Astrocyte (in vitro differentiated cells and primary cell): ENCODE measurements around the gene KRT75. TPM values are rescaled to one million over a fixed set of nuclear protein-coding genes. Genes with fewer than 3 reads are reported as not detected.
"Not testable (repeated sequence)": the region's sequence is repeated elsewhere in the genome, so short reads cannot be mapped to it uniquely, and the experiment has no call there.

ENCODE experiments used
- DNase-seq: peaks from one replicate; pipeline ENCODE4 v3.0.0-alpha.2; 2010; ENCODE audit warnings: low read depth
- FAIRE-seq: peaks from 2 replicates; lab custom pipeline; 2011; peaks lifted over from hg19 to GRCh38; lab: Jason Lieb, UNC
- H2AFZ ChIP-seq: 2 replicates; pipeline ENCODE4 v1.6.0; 2012; ENCODE audit warnings: low read depth, low read length, inconsistent platforms
- H3K27ac ChIP-seq: 2 replicates; pipeline ENCODE4 v1.5.1; 2011; ENCODE audit warnings: low read depth, low read length, inconsistent platforms
- H3K27me3 ChIP-seq: 2 replicates; pipeline ENCODE4 v1.6.0; 2011; ENCODE audit warnings: low read length, inconsistent platforms; ENCODE audit not compliant: insufficient read depth
- H3K36me3 ChIP-seq: 2 replicates; pipeline ENCODE4 v1.5.1; 2011; ENCODE audit warnings: low read length, inconsistent platforms; ENCODE audit not compliant: insufficient read depth
- H3K4me1 ChIP-seq: 2 replicates; pipeline ENCODE4 v1.5.1; 2011; ENCODE audit warnings: low read length, inconsistent platforms; ENCODE audit not compliant: insufficient read depth
- H3K4me2 ChIP-seq: 2 replicates; pipeline ENCODE4 v1.6.0; 2012; ENCODE audit warnings: low read length, inconsistent platforms
- H3K4me3 ChIP-seq: 2 replicates; pipeline ENCODE4 v1.5.1; 2011; ENCODE audit warnings: low read depth, mild to moderate bottlenecking, low read length, inconsistent platforms; ENCODE audit not compliant: insufficient read depth
- H3K79me2 ChIP-seq: 2 replicates; pipeline ENCODE4 v1.6.0; 2012; ENCODE audit warnings: mild to moderate bottlenecking, low read length, inconsistent platforms; ENCODE audit not compliant: insufficient read depth
- H3K9ac ChIP-seq: 2 replicates; pipeline ENCODE4 v1.6.0; 2012; ENCODE audit warnings: mild to moderate bottlenecking, low read length, inconsistent platforms
- H3K9me3 ChIP-seq: 2 replicates; pipeline ENCODE4 v1.5.1; 2012; ENCODE audit warnings: low read depth, mild to moderate bottlenecking, low read length, inconsistent platforms; ENCODE audit not compliant: insufficient read depth
- H4K20me1 ChIP-seq: 2 replicates; pipeline ENCODE4 v1.6.0; 2012; ENCODE audit warnings: low read length, inconsistent platforms; ENCODE audit not compliant: insufficient read depth
- H3K27ac Mint-ChIP-seq: one replicate; pipeline ENCODE4 v1.8.0; 2021; ENCODE audit warnings: mild to moderate bottlenecking, mixed read lengths; ENCODE audit not compliant: unreplicated experiment
- H3K27me3 Mint-ChIP-seq: one replicate; pipeline ENCODE4 v1.8.0; 2021; ENCODE audit warnings: low read depth, mixed read lengths; ENCODE audit not compliant: unreplicated experiment
- H3K36me3 Mint-ChIP-seq: one replicate; pipeline ENCODE4 v1.8.0; 2021; ENCODE audit warnings: low read depth, mixed read lengths; ENCODE audit not compliant: unreplicated experiment
- H3K4me1 Mint-ChIP-seq: one replicate; pipeline ENCODE4 v1.8.0; 2021; ENCODE audit warnings: low read depth, mixed read lengths; ENCODE audit not compliant: unreplicated experiment
- H3K4me3 Mint-ChIP-seq: one replicate; pipeline ENCODE4 v1.8.0; 2021; ENCODE audit warnings: mild to moderate bottlenecking, moderate library complexity, mixed read lengths; ENCODE audit not compliant: unreplicated experiment
- H3K9me3 Mint-ChIP-seq: one replicate; pipeline ENCODE4 v1.8.0; 2021; ENCODE audit warnings: mild to moderate bottlenecking, mixed read lengths; ENCODE audit not compliant: unreplicated experiment
- CTCF ChIP-seq: IDR thresholded peaks from 2 replicates; pipeline ENCODE4 v1.5.1; 2011; ENCODE audit warnings: low read depth, mild to moderate bottlenecking, inconsistent platforms, low read length, moderate library complexity; ENCODE audit not compliant: insufficient read depth
- EZH2 ChIP-seq: IDR thresholded peaks from 2 replicates; pipeline ENCODE4 v1.6.1; 2012; ENCODE audit warnings: mild to moderate bottlenecking, low read length, inconsistent platforms; ENCODE audit not compliant: insufficient read depth
- total RNA-seq: library from RNA; stranded (reverse); gene quantifications from 2 replicates; pipeline ENCODE4 v1.2.1, GENCODE V29; 2021

KRT75 gene
- total RNA-seq, 1 donor from 2014 or later, result not detected

DNA sequence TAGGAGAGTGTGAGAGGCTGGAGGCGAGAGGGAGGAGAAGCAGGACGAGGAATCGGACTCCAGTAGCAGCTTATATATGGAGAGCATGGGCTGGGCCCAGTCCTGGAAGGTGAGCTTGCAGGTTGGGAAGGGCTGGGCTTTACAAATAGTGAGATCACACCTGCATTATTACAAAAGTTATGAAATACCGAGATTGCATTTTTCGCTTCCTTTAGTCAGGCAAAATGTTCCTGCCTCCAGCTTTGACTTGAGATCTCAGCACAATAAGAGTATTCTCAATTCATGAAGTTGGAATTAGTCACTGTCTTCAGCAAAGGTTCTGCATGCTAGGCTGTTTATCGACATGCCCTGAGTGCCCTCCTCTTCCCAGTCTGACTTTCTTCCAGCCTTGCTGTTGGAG lies 17.9 kb upstream of the KRT75 start, which contains the start of gene KRT6B:
Gene KRT6B, minus strand, starts transcription at position 46 of the 400 bp plus-strand sequence. CDS start 68 bp downstream, outside the sequence.
- Histone ChIP-seq H3K4me3 (no peak within 1 kb of the TSS), H3K9me3 (no peaks in the 10 kb centered on the region), H4K20me1 (no peaks in the 10 kb centered on the region), H3K4me1 (no peaks in the 10 kb centered on the region), H3K4me2 (no peak within 1 kb of the TSS), H3K36me3 (no peaks in the 10 kb centered on the region), H2AFZ (no peak within 1 kb of the TSS), H3K27me3 (peaks cover 3% of the 10 kb centered on the region), H3K79me2 (no peaks in the 10 kb centered on the region), H3K9ac (no peak within 1 kb of the TSS), H3K27ac (no peak within 1 kb of the TSS)
- Mint-ChIP-seq H3K4me1 (peaks cover 9% of the 10 kb centered on the region), H3K4me3 (no peak within 1 kb of the TSS), H3K27ac (no peak within 1 kb of the TSS), H3K36me3 (no peaks in the 10 kb centered on the region), H3K9me3 (no peaks in the 10 kb centered on the region), H3K27me3 (peaks cover 22% of the 10 kb centered on the region)
- TF ChIP-seq CTCF (no peak), EZH2 (no peak)
- no peak for DNase-seq
- no peak for FAIRE-seq

GRCh38 chr12:52448228-52448627 lies 14.1 kb upstream of the KRT75 start:
- DNase-seq (no peak), FAIRE-seq (no peak)
- Histone ChIP-seq H3K27me3 (peaks cover 3% of the 10 kb centered on the region), H3K9me3 (no peaks in the 10 kb centered on the region), H3K9ac (no peak overlapping the region), H3K27ac (no peak overlapping the region), H3K79me2 (no peaks in the 10 kb centered on the region), H3K4me3 (no peak overlapping the region), H3K4me2 (no peak overlapping the region), H2AFZ (no peak overlapping the region), H4K20me1 (no peaks in the 10 kb centered on the region), H3K4me1 (peaks cover 6% of the 10 kb centered on the region), H3K36me3 (no peaks in the 10 kb centered on the region)
- H3K27ac Mint-ChIP-seq, result no peak overlapping the region
- H3K9me3 Mint-ChIP-seq, result no peaks in the 10 kb centered on the region
- no peak overlapping the region for H3K4me3 Mint-ChIP-seq
- H3K27me3 Mint-ChIP-seq, result peaks cover 24% of the 10 kb centered on the region
- no peak for TF ChIP-seq EZH2
- TF ChIP-seq CTCF, result no peak
- no peaks in the 10 kb centered on the region for H3K36me3 Mint-ChIP-seq
- H3K4me1 Mint-ChIP-seq, result peaks cover 10% of the 10 kb centered on the region

DNA sequence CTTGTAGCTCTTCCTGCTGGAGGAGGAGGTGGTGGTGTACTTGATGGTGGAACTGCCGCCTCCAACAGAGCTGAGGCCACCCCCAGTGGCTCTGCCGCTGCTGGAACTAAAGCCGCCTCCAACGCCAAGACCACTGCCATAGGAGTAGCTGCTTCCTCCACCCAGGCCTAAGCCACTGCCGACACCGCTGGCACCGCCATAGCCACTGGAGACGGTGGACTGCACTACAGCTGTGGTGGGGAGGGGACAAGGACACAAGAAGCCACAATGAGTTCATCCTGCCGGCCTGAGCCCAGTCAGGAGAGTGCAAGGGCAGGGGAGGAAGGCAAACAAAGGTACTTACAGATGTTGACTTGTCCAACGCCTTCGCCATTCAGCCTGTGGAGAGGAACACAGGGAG lies 13.0 kb upstream of the KRT75 start:
- H3K4me3 Mint-ChIP-seq, H3K27ac Mint-ChIP-seq, H3K79me2 ChIP-seq, H3K9me3 ChIP-seq, H3K4me2 ChIP-seq, H3K27ac ChIP-seq, H3K9me3 Mint-ChIP-seq, H4K20me1 ChIP-seq, FAIRE-seq, H3K4me3 ChIP-seq, DNase-seq, H3K36me3 Mint-ChIP-seq, H3K9ac ChIP-seq, H3K36me3 ChIP-seq, H3K27me3 ChIP-seq, H2AFZ ChIP-seq: not testable (repeated sequence)
- Mint-ChIP-seq H3K27me3 (peaks cover 24% of the 10 kb centered on the region), H3K4me1 (peaks cover 19% of the 10 kb centered on the region)
- H3K4me1 ChIP-seq, result peaks cover 16% of the 10 kb centered on the region
